Measurements from ENCODE around the gene ABCC3. TPM values are rescaled to one million over a fixed set of nuclear protein-coding genes. Genes with fewer than 3 reads are reported as not detected.

The ABCC3 gene
- total RNA-seq, 4 donors from 2014 or later: 25.8 to 47.5 (median 35.2) TPM

GRCh38 chr17:50681263-50682200 lies 46.9 kb downstream of the ABCC3 start:
- DNase-seq (ENCODE audit: low spot score in 2 of 2): no peak
- no peak for TF ChIP-seq POLR2A (IDR thresholded peaks at IDR 0.05)
- TF ChIP-seq, protein P1, sequence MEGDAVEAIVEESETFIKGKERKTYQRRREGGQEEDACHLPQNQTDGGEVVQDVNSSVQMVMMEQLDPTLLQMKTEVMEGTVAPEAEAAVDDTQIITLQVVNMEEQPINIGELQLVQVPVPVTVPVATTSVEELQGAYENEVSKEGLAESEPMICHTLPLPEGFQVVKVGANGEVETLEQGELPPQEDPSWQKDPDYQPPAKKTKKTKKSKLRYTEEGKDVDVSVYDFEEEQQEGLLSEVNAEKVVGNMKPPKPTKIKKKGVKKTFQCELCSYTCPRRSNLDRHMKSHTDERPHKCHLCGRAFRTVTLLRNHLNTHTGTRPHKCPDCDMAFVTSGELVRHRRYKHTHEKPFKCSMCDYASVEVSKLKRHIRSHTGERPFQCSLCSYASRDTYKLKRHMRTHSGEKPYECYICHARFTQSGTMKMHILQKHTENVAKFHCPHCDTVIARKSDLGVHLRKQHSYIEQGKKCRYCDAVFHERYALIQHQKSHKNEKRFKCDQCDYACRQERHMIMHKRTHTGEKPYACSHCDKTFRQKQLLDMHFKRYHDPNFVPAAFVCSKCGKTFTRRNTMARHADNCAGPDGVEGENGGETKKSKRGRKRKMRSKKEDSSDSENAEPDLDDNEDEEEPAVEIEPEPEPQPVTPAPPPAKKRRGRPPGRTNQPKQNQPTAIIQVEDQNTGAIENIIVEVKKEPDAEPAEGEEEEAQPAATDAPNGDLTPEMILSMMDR (IDR thresholded peaks at IDR 0.05): no peak
- no peak overlapping the region for H3K4me3 ChIP-seq (ENCODE audit: low read depth, poor library complexity, severe bottlenecking)
- 57% methylated on average over 27 of the region's 27 CpGs for WGBS, 2 donors
- intact Hi-C loops (cut with DNase I; ENCODE audit: low total_unique reads): loop anchor here (5.0 kb wide), 2 partner anchors 49 to 129 kb away; partner anchors contain the start of gene ABCC3

DNA sequence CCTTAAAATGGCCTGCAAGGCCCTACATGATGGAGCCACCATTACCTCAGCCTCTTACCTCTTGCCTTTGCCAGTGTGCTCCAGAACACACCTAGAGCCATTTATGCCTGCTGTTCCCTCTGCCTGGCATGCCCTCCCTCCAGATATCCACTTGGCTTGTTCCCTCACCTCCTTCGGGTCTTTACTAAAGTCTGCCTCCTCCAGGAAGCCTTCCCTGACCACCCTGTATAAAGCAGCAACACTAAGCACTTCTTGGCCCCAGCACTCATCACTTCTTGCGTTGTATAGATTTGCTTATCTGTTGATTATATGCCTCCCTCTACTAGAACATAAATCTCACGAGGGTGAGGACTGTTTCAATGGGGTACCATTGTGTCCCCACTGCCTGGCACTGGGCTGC lies 47.8 kb downstream of the ABCC3 start:
- DNase-seq (ENCODE audit: low spot score in 2 of 2): no peak
- WGBS, 2 donors: 90 to 95% methylated on average over 3 of the region's 3 CpGs
- intact Hi-C loops (cut with DNase I; ENCODE audit: low total_unique reads): loop anchor here (5.0 kb wide), 2 partner anchors 50 to 130 kb away; partner anchors contain the start of gene ABCC3
- TF ChIP-seq, protein P1 (IDR thresholded peaks at IDR 0.05): no peak
- TF ChIP-seq POLR2A (IDR thresholded peaks at IDR 0.05): no peak
- no peak overlapping the region for H3K4me3 ChIP-seq (ENCODE audit: low read depth, poor library complexity, severe bottlenecking)

GRCh38 chr17:50682938-50683337 lies 48.3 kb downstream of the ABCC3 start:
- no peak for DNase-seq (ENCODE audit: low spot score in 2 of 2)
- WGBS, 2 donors: 93 to 97% methylated on average over 3 of the region's 3 CpGs
- TF ChIP-seq, protein P1 (IDR thresholded peaks at IDR 0.05): no peak
- TF ChIP-seq POLR2A (IDR thresholded peaks at IDR 0.05): no peak
- no peak overlapping the region for H3K4me3 ChIP-seq (ENCODE audit: low read depth, poor library complexity, severe bottlenecking)
- intact Hi-C loops (cut with DNase I; ENCODE audit: low total_unique reads): loop anchor here (5.0 kb wide), 2 partner anchors 51 to 131 kb away; partner anchors contain the start of gene ABCC3

DNA sequence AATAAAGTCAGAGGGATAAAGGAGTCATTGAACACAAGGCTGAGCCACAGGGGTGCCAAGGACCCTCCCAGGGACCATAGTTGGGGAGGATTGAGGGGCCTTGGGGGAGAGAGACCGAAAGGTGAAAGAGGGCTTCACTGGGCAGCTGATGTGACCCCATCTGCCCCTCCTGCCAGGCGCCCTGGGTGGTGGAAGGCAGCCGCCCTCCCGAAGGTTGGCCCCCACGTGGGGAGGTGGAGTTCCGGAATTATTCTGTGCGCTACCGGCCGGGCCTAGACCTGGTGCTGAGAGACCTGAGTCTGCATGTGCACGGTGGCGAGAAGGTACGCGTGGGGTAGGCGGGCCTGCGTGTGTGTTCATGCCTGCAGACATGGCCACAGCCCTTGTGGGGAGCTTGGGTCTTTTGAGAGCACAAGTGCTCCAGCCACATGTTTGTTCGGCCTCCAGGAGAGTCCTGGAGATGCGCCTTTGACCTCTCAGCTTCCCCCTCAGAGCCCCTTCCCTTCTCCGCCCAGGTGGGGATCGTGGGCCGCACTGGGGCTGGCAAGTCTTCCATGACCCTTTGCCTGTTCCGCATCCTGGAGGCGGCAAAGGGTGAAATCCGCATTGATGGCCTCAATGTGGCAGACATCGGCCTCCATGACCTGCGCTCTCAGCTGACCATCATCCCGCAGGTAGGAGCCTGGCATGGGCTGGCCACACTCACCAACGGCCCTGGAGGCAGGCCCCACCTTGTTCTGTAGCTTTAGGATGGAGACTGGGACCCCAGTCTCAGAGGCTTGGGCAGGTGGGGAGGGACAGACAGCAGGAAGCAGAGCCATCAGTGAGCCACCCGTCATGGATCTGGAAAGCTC lies 49.0 kb downstream of the ABCC3 start:
- no peak overlapping the region for H3K4me3 ChIP-seq (ENCODE audit: low read depth, poor library complexity, severe bottlenecking)
- TF ChIP-seq, protein P1 (IDR thresholded peaks at IDR 0.05): no peak
- no peak for TF ChIP-seq POLR2A (IDR thresholded peaks at IDR 0.05)
- intact Hi-C loops (cut with DNase I; ENCODE audit: low total_unique reads): loop anchor here (5.0 kb wide), 2 partner anchors 51 to 131 kb away; partner anchors contain the start of gene ABCC3
- DNase-seq (ENCODE audit: low spot score in 2 of 2): no peak
- 87 to 88% methylated on average over 28 of the region's 28 CpGs for WGBS, 2 donors

DNA sequence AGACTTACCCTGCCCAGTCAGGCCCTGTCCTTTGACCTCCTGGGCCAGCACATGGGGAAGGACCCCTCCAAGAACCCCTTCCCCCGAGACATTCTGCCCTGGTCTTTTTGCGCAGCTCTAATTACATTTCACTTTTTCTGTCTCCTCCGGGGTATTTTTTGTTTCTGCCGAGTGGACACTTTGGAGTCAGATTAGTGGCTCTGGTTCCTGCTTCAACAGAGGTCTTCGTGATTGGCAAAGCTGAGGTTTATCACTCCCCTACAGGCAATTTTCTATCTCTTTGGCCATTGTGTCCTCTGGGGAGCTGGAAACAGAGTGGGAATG lies 49.6 kb downstream of the ABCC3 start:
- WGBS, 2 donors: 94 to 96% methylated on average over 5 of the region's 5 CpGs
- TF ChIP-seq, protein P1 (IDR thresholded peaks at IDR 0.05): no peak
- no peak for TF ChIP-seq POLR2A (IDR thresholded peaks at IDR 0.05)
- H3K4me3 ChIP-seq (ENCODE audit: low read depth, poor library complexity, severe bottlenecking): no peak overlapping the region
- DNase-seq (ENCODE audit: low spot score in 2 of 2): no peak
- intact Hi-C loops (cut with DNase I; ENCODE audit: low total_unique reads): loop anchor here (5.0 kb wide), 2 partner anchors 52 to 132 kb away; partner anchors contain the start of gene ABCC3

Data from lower leg skin (tissue), 4 donors.